ENCODE data around the gene ENTR1.

Gene ENTR1

DNA sequence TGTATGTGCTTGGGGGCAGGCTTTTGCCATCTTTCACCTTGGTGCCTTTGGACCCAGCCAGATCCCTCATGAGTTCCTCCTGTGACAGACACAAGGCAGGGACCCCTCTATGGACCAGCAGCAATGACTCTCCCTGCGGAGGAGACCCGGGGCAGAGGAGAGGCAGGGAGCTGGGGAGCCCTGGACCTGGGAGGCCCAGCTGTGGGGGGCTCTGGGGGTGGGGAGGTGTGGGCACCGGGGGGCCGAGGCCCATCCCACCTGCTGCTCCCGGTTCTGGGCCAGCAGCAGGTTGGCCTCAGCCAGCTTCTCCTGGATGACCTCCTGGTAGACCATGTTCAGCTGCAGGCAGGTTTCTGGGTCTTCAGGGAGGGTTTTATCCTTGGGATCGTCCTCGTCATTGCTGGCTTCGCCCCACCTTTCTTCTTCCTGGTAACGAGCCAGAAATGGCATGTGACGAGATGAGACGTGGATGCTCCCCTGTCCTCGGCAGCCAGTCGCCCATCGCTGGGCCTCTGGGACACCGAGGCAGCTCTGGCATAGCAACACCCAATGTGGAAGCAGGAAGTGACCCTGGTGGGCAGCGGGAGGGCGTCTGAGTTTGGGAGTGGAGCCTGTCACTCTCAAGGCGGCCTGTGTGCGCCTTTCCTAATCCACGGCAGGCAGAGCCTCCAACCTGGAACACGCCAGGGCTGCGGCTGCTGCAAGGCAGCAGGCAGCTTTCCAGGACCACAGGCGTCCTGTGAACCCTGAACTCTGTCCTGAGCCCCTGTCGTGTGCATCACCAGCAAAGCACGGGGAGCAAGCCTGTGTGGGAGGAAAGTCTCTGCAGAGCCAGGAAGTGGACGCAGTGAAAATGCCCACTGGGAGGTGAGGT is 14.8 kb downstream of the ENTR1 start:
- DNase-seq: no peak

DNA sequence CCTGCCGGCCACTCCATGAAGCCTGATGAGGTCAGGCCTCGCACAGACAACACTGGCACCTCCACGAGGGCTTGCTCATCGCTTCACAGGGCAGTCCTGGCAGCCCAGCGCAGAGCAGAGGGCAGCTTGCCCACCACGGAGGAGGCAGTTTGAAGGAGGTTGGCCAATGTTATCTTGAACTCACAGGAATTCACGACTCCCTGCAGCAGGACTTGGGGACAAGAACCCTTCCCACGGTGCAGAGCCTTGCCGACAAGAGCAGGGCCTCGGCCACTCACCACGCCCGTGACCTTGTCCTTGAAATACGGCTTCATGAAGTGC is 15.4 kb downstream of the ENTR1 start:
- DNase-seq: no peak

DNA sequence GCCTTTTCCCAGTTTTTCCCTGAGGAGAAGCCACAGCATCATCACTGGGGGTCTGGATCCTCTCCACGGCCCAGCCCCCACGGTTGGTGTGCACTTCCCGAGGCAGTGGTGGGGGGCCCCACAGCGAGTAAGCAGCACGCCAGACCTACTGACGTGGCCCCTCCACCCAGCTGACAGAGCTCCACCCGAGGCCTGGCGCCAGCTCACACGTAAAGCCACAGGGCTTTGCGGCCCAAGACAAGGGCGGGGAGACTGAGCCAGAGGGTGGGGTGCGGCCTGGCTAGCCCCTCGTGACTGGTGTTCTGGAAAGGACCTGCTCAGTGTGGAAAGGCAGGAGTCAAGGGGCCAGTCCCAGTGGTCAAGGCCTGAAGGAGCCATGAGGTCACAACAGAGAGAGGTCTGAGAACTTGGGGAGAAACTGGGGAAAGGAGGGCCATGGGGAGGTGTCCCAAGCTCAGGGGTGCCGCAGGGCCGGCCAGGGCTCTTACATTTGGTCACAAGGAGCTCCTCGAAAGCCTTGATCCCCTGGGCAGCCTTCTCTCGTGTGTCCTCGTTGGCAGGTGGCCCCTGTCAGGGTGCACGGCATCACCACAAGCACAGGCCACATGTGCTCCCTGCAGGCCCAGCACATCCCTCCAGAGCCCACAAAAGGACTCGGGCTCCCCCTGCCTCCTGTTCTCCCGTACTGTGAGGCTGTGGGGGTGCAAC is 15.9 kb downstream of the ENTR1 start:
- DNase-seq: no peak

DNA sequence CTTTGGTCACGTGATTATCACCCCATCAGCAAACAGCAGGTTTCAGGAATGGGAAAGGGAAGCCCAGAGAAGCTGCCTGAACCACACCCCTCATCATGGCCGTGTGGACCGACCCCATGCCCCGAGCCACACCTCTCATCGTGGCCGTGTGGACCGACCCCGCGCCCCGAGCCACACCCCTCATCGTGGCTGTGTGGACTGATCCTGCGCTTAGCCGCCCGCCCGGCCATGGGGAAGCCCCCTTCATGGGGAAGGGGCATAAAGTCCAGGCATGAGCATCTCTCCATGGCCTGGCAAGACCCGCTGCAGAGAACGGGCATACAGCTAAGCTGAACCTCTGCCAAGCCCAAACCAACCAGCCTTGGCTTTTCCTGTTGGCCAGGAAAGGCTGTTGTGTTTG is 16.9 kb downstream of the ENTR1 start:
- no peak for DNase-seq

DNA sequence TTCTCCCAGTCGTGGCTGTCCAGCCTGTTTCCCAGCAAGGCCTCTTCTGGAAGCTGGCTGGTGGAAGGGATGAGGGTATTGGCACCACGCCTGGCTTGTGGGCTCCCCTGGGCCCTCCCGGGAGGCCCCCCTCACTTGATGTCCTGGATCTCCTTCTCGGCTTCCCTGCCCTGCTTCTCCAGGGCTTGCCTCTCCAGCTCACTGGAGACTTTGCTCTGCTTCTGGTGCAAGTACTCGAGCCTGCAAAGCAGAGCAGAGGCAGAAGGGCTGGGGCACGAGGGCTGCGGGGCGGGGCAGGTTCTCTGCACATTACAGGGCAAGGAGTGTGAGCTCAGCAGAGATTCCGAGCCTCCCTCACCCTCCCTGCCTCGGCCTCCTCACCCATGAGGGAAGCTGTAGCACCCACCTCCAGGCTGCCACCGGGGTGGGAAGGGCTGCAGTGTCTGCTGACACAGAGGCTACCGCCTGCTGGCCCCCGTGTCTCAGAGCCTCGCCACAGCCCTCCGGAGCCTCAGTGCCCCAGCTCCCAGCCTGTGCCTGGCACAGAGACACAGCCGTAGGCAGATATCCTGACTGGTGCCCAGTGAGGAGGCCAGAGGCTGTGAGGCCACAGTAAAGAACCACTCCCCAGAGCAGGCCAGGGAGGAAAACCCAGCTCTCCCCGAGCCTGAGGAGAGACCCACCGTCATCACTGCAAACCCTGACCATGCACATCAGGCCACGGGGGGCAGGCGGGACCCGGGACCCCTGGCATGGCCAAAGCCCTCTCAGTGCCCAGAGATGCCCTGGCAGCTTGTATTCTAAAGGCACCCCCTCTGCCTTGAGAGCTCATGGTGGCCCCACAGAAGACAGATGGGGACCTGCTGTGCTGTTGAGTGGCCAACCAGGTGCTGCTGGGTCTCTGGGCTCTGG is 17.6 kb downstream of the ENTR1 start:
- no peak for DNase-seq

DNA sequence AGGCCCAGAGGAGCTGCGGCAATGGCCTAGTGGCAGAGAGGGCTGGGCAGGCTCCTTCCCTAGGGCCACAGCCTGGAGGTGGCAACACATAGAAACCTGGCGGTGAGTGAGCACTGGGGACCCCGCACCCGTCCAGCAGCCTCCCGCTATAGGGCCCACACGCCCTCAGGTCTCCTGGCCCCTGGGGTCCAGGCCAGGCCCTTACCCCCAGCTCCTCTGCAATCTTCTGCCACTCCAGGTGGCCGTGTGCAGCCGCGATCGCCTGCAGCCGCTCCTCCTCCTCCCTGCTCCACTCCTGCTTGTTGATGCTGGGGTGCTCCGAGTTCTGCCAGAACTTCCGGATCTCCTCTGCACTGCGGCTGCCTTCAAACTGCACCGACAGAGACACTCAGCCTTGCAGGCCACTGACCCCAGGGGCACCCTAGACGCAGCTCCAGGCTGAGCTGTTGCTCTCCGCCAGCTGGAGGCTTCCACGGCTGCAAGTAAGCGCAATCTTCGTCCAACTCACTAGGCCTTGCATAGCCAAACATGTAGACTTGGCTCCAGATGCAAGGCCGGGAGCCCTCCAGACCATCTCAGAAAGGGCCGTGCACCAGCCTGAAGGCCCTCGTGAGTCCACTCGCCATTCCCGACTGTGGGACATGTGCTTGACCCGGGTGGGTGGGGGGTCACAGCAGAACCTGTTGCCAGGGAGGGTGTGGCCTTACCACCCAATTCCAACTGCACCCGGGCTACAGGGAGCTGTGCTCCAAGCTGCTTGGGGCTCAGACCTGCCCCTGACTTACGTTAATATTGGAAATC is 18.5 kb downstream of the ENTR1 start:
- DNase-seq: no peak

DNA sequence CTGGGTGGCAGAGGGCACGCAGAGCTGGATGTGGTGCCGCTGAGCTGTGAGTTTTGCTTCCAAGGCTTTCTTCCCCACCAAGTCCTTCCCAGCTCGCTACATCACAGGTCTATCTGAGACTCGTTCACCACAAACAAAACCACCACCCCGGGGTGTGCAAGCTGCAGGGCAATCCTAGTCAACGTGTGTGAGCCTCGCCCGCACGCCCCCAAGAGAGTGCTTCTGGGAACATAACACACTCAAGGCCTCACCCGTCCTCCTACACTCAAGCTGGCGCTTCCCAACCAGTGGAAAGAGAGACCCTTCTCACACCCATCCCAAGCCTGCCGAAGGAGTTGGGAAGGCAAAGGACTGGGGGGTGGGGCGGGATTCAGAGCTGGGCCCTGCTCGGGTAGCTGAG is 21.0 kb downstream of the ENTR1 start:
- no peak for DNase-seq

DNA sequence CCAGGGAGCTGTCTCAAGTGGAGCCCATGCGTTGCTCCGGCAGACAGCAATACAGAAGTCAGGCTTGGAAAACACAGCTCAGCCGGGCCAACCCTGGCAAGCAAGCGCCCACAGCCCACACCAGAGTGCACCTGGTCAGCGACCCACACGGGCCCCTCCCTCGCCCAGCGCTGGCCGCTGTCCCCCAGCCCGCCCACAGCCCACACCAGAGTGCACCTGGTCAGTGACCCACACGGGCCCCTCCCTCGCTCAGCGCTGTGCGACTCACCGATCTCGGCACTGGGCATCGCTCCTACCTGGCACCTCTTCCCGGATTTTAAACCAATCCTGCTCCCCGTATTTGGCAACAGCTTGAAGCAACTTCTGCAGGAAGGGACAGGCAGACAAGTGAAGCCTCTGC is 23.2 kb downstream of the ENTR1 start:
- no peak for DNase-seq

DNA sequence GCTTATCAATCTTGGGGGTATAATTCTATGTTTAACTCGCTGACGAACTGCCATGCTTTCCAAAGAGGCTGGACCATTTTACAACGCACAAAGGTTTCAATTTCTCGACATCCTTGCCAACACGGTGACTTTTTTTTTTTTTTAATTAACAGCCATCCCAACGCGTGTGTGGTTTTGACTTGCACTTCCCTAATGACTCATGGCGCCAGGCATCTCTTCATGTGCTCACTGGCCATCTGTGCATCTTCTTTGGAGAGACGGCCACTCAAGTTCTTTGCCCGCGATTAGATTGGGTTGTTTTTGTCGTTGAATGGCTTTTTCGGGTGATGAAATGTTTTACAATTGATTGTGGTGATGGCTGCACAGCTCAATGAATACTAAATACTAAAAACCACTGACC is 24.4 kb downstream of the ENTR1 start:
- no peak for DNase-seq

DNA sequence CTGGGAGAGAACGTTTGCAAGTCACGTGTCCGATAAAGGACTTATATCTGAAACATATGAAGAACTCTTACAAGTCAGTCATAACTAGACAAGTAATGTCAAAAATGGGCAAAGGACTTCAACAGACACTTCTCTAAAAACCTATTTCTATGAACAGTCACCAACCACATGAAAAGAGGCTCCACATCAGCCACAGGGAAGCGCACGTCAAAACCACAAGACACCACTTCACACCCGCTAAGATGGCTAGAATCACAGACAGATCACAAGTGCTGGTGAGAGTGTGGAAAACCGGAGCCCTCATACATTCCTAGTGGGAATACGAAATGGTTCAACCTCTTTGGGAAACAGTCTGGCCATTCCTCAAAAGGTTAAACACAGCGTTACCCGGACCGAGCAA is 25.4 kb downstream of the ENTR1 start:
- peak; percentile 37 for DNase-seq

DNA sequence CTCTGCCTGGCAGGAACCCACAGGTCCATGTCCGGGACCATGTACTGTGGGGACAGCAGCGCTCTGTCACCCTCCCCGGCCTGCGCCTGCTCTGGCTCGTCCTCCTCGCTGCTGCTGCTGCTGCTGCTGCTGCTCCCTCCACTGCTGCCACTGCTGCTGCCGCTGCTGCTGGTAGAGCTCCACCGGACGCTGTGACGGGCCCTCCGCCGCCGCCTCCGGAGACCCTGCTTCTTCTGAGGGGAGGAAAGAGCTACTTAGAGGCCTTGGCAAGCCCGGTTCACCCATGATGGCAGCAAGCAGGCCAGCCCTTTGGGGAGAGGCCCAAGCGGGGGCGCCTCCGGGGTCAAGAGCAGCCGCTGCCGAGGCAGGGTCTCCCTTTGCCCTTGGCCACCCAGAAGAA is 27.0 kb downstream of the ENTR1 start:
- DNase-seq: no peak

DNA sequence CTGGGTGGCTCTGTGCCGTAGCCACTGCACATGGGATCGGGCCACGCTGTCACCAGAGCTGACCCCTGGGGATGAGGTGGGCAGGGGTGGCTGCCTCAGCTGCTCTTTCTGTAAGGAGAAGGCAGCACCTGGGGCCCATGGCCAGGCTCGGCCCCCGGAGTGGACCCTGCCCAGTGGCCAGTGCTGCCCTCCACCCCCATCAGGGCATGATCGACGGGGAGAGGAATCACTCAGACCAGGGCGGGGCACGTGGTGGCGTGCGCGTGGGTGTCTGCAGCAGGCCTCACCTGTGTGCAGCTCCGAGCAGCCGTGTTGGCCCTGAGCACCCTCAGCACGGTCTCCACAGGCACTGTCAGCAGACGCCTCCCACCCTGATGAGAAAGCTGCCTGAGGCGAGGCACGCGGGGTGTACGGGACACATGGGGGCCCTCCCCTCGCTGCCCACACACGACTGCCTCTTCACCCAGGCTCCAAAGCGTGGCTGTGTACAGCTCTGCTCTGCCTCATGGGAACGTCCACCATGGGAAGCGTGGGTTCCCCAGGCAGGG is 28.4 kb downstream of the ENTR1 start:
- DNase-seq: no peak

DNA sequence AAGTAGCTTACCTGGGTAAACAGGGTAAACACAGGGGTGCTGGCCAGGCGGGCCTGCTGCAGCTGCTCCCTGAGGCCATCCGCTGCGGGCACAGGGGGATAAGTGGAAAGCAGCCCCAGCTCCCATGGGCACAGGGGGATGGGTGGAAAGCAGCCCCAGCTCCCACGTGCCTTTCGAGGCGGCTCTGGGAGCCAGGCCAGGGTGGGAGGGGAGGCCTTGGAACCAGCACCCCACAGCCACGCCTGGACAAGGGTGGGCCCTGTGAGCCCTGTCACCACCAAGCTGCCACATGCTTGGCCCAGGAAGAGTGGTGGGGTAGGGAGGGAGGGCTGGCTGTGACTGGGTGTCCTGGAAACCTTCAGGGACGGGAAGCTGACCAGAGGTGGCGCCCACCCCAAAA is 29.1 kb downstream of the ENTR1 start:
- no peak for DNase-seq

DNA sequence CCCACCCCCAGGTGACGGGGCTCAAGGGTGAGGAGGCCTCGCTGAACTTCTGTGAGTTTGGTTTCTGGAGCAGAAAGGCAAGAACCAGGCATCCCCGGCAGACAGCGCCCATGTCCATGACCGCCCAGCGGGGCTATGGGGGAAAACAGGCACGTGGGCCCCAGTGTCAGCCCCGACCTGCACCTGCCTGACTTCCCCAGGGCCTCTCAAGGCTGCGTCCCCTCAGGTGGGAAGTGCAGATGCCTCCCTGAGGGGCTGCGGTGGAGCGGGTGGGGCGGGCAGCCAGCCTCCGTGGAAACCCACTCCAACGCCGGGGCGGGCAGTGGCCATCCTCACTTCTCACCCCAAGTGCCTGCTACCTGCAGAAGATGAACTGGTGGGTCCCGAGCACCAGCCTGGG is 30.0 kb downstream of the ENTR1 start:
- no peak for DNase-seq

DNA sequence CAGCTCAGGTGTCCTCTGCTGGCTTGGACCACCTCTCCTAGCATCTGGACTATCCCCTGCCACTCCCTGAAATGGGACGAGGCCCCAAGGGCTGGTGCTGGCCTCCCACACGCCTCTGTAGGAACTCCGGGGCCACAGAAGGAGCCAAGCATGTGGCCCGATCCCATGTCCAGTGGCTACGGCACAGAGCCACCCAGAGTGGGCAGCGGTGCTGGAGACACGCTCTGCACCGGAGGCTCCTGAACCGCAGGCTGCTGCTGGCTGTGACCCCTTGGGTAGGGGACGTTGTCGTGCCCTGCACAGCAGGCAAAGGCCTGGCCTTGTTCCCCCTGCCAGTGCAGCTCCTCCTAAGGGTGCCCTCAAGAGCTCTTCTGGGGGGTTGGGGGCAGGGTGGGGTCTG is 30.5 kb downstream of the ENTR1 start:
- DNase-seq: no peak

DNA sequence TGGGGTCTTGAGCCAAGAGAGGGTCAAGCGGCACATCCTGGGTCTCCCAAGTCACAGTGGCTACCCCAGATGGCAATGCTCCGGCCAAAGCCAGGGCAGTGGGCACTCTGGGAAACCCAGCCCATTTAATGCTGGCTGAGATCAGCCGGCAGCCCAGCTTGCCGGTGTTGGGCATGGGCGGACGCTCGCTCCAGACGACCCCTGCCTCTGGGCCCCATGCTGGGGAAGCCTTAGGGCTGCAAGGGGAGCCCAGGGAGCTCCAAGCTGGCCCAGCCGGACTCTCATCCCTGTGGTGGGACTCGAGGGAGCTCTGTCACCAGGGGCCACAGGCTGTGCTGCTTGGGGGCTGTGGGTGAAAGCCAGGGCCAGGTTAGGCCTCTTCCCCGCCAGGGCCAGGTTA is 31.0 kb downstream of the ENTR1 start:
- no peak for DNase-seq

DNA sequence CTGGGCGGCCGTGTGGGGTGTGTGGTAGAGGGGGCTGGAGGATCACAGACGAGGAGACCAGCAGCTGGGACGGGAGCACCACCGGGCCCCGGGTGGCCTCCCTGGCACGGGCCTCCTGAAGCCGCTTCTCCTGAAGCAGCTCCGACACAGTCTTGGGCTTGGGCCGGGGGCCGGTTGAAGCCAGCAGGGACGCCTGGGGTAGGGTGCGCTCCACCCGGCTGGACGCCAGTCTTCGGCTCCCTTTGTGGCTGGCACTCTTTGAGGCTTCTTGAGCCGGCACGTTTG is 31.5 kb downstream of the ENTR1 start:
- DNase-seq: no peak

DNA sequence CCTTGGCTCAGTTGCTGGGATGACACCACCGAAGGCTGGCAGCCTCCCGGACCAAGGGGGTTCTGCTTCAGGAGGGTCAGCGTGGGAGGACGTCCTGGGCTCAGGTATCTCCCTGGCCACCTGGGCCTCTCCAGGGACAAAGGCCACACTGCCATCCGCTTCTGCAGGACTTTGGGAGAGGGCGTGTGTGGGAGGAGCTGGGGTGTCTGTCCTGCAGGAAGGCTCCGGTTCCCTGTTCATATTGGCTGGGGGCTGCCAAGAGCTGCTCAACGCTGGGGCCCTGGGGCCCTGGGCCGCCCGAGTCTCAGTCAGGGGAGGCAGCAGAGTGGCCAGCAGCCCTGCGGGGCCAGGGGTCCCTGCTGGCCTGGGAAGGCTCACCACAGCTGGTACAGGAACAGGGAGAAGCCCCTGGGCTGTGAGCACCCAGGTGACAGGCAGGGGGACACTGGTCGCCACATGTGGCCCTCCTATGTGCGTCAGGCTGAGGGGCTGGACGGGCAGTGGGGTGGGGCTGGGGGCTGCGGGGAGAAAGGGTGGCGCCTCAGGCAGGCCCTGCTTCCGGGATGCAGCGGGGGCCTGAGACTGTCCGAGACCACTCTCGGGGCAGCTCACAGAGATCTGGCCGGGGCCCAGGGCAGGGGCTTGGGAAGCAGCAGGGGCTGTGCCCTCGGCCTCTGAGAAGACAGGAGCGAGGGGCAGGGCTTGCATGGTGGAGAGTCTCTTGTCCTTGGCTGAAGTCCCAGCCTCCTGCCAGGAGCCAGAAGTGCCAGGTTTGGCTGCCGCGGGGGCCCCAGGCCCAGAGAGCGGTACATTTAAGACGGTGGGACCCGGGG is 32.0 kb downstream of the ENTR1 start:
- no peak for DNase-seq

DNA sequence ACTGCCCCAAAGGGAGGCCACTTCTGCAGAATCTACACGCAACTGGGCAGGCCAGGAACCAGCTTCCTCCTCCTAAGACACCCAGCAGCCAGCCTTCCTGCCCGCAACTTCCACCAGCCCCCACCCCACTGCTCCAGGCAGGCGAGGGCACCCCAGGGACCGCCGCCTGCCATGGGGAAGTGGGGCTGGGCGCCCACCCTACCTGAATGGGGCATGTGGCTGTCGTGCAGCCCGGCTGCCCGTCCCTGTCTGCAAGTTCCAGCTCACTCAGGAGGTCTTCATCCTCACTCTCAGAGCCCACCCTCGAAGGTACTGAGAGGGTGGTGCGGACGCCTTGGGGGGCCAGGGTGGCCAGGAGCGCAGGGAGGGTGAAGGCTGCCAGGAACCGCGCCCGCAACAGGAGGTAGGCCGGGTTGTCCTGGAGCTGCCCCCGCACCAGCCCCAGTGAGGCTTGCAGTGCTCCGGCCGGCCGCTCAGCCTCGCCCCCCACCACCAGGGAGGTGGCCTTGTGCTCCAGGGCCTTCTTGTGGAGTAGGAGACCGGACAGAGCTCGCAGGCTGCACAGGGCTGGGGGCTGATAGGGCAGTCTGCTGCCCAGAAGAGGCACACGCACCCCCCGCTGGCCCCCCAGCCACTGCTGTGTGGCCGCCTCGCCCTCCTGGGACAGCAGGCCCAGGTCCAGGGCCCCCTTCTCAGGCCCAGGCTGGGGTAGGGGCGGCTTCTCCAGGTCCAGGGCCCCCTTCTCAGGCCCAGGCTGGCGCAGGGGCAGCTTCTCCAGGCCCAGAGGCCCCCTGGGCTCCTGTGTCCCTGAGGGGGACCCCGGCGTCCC is 32.9 kb downstream of the ENTR1 start:
- no peak for DNase-seq

DNA sequence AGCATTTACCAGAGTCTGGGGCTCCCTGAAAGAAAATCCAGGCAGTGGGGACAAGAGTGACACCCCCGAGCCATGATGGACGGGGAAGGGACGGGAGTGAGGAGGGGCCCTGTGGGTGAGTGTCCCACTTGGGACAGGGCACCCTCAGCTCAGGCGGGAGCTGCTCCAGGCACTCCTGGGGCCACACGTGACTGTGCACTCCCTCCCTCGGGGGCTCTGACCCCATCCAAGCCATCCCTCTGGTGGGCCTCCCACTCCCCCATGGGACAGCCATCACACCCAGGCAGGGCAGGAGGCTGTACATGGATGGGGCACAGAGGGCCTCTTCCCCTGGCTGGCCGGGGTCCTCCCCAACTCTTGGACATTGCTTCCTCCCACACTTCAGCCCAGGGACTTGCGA is 34.0 kb downstream of the ENTR1 start:
- DNase-seq: no peak

DNA sequence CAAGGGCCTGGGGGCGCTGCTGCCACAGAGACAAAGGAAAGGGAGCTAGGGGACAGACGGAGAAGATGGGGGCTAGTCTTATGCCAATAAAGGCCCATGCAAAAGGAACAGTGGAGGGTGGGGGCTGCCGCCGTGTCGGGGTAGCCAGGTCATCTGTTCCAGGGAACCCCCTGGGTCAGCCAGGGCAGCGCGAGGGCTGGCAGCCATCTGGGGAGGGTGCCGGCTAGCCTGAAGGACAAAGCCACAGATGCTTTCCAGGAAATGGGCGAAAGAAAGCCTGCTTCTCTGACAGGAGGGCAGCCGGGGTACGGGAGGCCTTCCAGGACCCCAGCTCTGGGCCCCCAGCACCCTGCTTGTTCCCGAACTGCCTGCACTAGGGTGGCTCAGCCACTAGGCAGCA is 35.3 kb downstream of the ENTR1 start:
- DNase-seq: no peak
